H1 (cell line): ENCODE results near the gene TMEM51. TPM values are rescaled to one million over a fixed set of nuclear protein-coding genes. Genes with fewer than 3 reads are reported as not detected.

ENCODE experiments used
- CTCF ChIA-PET: fragments of 300-600 bp; sonication (Branson Sonifier 250); formaldehyde crosslinking; loops from one replicate; lab custom pipeline; 2021; ENCODE audit not compliant: partially characterized antibody; lab: Charles Lee
- POLR2A ChIA-PET: fragments of 300-600 bp; sonication (Branson Sonifier 250); formaldehyde crosslinking; loops from one replicate; lab custom pipeline; 2021; ENCODE audit warnings: inconsistent platforms; ENCODE audit not compliant: partially characterized antibody; lab: Charles Lee
- DNase-seq, 2 experiments: peaks; one replicate each; pipeline versions ENCODE4 v3.0.0 to v3.0.0-alpha.2; 2010 to 2022; ENCODE audit warnings: low spot score in 2 of 2, low read depth in 1 of 2, mixed read lengths in 1 of 2
- FAIRE-seq: peaks from 2 replicates; lab custom pipeline; 2011; peaks lifted over from hg19 to GRCh38; lab: Jason Lieb, UNC
- H2AFZ ChIP-seq: 2 replicates; pipeline ENCODE4 v1.8.1; 2012; ENCODE audit warnings: low read length, inconsistent platforms
- H2AK5ac ChIP-seq: 2 replicates; pipeline ENCODE4 v1.6.1; 2013; ENCODE audit warnings: low read depth, low read length
- H2BK120ac ChIP-seq: replicated peaks from 2 replicates; pipeline ENCODE3; 2013; ENCODE audit warnings: low read depth, low read length, inconsistent platforms
- H2BK12ac ChIP-seq: 2 replicates; pipeline ENCODE4 v1.6.1; 2013; ENCODE audit warnings: low read depth, low read length
- H2BK15ac ChIP-seq: 2 replicates; pipeline ENCODE4 v1.6.1; 2013; ENCODE audit warnings: low read length
- H2BK20ac ChIP-seq: 2 replicates; pipeline ENCODE4 v1.6.1; 2013; ENCODE audit warnings: low read length
- H2BK5ac ChIP-seq: 2 replicates; pipeline ENCODE4 v1.6.1; 2013; ENCODE audit warnings: low read depth, low read length
- H3K14ac ChIP-seq: 2 replicates; pipeline ENCODE4 v1.6.1; 2013; ENCODE audit warnings: inconsistent platforms; ENCODE audit not compliant: insufficient read length
- H3K18ac ChIP-seq: 2 replicates; pipeline ENCODE4 v1.6.1; 2013; ENCODE audit warnings: low read length; ENCODE audit errors: extremely low read depth
- H3K23ac ChIP-seq: 2 replicates; pipeline ENCODE4 v1.6.1; 2013; ENCODE audit warnings: inconsistent platforms; ENCODE audit not compliant: insufficient read length
- H3K23me2 ChIP-seq: 2 replicates; pipeline ENCODE4 v1.6.1; 2013; ENCODE audit warnings: low read depth, low read length
- H3K27ac ChIP-seq: 2 replicates; pipeline ENCODE4 v1.6.1; 2011; ENCODE audit warnings: low read depth, low read length, inconsistent platforms
- H3K27me3 ChIP-seq, 4 experiments: replicated peaks in 1 of 4; 1 replicate in 1 of 4; 2 replicates in 3 of 4; pipeline versions ENCODE4 v1.6.1 to v1.8.1; 2011 to 2013; ENCODE audit warnings: low read length in 3 of 4, mild to moderate bottlenecking in 3 of 4, inconsistent platforms in 2 of 4, mixed read lengths in 2 of 4, moderate library complexity in 1 of 4; ENCODE audit not compliant: control insufficient read depth in 3 of 4, insufficient read depth in 3 of 4; ENCODE audit errors: extremely low read depth in 1 of 4
- H3K36me3 ChIP-seq, 4 experiments: 2 replicates each; pipeline versions ENCODE4 v1.6.1 to v1.8.1; 2011 to 2013; ENCODE audit warnings: mild to moderate bottlenecking in 4 of 4, low read length in 3 of 4, moderate library complexity in 2 of 4, control low read depth in 1 of 4, inconsistent platforms in 1 of 4; ENCODE audit not compliant: insufficient read depth in 4 of 4, control insufficient read depth in 2 of 4
- H3K4ac ChIP-seq: replicated peaks from 2 replicates; pipeline ENCODE3; 2013; ENCODE audit warnings: low read length, low read depth, mixed read lengths, inconsistent platforms; ENCODE audit not compliant: insufficient read length
- H3K4me1 ChIP-seq, 4 experiments: replicated peaks in 1 of 4; 1 replicate in 1 of 4; 2 replicates in 3 of 4; pipeline versions ENCODE4 v1.6.1 to v1.8.1; 2011 to 2013; ENCODE audit warnings: low read length in 3 of 4, inconsistent platforms in 2 of 4, mixed read lengths in 1 of 4; ENCODE audit not compliant: insufficient read depth in 4 of 4, control insufficient read depth in 3 of 4
- H3K4me2 ChIP-seq, 2 experiments: 2 replicates each; pipeline versions ENCODE4 v1.6.1 to v1.8.1; 2011 to 2013; ENCODE audit warnings: low read depth in 2 of 2, low read length in 2 of 2, control low read depth in 1 of 2, inconsistent platforms in 1 of 2, mild to moderate bottlenecking in 1 of 2; ENCODE audit not compliant: insufficient read depth in 1 of 2
- H3K4me3 ChIP-seq, 4 experiments: fragments of 200-600, 300-600 bp in 1 of 4; sonication (generic), shearing (Covaris generic), sonication (Bioruptor Twin) in 1 of 4; 2 replicates each; pipeline versions ENCODE4 v1.5.1 to v1.8.1; 2011 to 2016; ENCODE audit warnings: low read length in 4 of 4, low read depth in 3 of 4, control low read depth in 2 of 4, inconsistent platforms in 2 of 4, mild to moderate bottlenecking in 2 of 4, mixed read lengths in 1 of 4, moderate library complexity in 1 of 4; ENCODE audit not compliant: insufficient read depth in 2 of 4; ENCODE audit errors: extremely low read depth in 1 of 4
- H3K56ac ChIP-seq: replicated peaks from 2 replicates; pipeline ENCODE3; 2013; ENCODE audit warnings: low read depth, mild to moderate bottlenecking, mixed read lengths, low read length, inconsistent platforms; ENCODE audit not compliant: insufficient read length
- H3K79me1 ChIP-seq: 2 replicates; pipeline ENCODE4 v1.6.1; 2013; ENCODE audit warnings: low read depth, low read length, control low read depth
- H3K79me2 ChIP-seq, 2 experiments: 2 replicates each; pipeline versions ENCODE4 v1.6.1 to v1.8.1; 2012 to 2013; ENCODE audit warnings: low read length in 2 of 2, mild to moderate bottlenecking in 2 of 2, inconsistent platforms in 1 of 2; ENCODE audit not compliant: insufficient read depth in 2 of 2, control insufficient read depth in 1 of 2
- H3K9ac ChIP-seq, 4 experiments: replicated peaks in 1 of 4; 1 replicate in 1 of 4; 2 replicates in 3 of 4; pipeline versions ENCODE4 v1.6.1 to v1.8.1; 2011 to 2013; ENCODE audit warnings: low read depth in 3 of 4, low read length in 3 of 4, control low read depth in 2 of 4, mild to moderate bottlenecking in 2 of 4, moderate library complexity in 2 of 4, inconsistent platforms in 1 of 4; ENCODE audit errors: extremely low read depth in 1 of 4
- H3K9me3 ChIP-seq, 2 experiments: 2 replicates each; pipeline versions ENCODE4 v1.6.1 to v1.8.1; 2012 to 2013; ENCODE audit warnings: mild to moderate bottlenecking in 2 of 2, moderate library complexity in 2 of 2, control low read depth in 1 of 2, inconsistent platforms in 1 of 2, low read depth in 1 of 2, low read length in 1 of 2, mixed read lengths in 1 of 2; ENCODE audit not compliant: insufficient read depth in 2 of 2
- H4K20me1 ChIP-seq, 2 experiments: replicated peaks in 1 of 2; 2 replicates each; pipeline versions ENCODE3 to v1.8.1; 2011 to 2013; ENCODE audit warnings: inconsistent platforms in 2 of 2, low read length in 2 of 2, mild to moderate bottlenecking in 1 of 2; ENCODE audit not compliant: insufficient read depth in 2 of 2, control insufficient read depth in 1 of 2
- H4K5ac ChIP-seq: 2 replicates; pipeline ENCODE4 v1.6.1; 2013; ENCODE audit warnings: low read length, low read depth, mixed read lengths, inconsistent platforms; ENCODE audit not compliant: insufficient read length
- H4K8ac ChIP-seq: 2 replicates; pipeline ENCODE4 v1.8.0; 2013; ENCODE audit warnings: mild to moderate bottlenecking, moderate library complexity, low read length, inconsistent platforms; ENCODE audit not compliant: insufficient read depth; ENCODE audit errors: extremely low read depth
- H4K91ac ChIP-seq: replicated peaks from 2 replicates; pipeline ENCODE3; 2013; ENCODE audit warnings: low read length, mixed read lengths, inconsistent platforms; ENCODE audit not compliant: insufficient read length
- CHD2 ChIP-seq: IDR thresholded peaks from 2 replicates; pipeline ENCODE4 v1.6.1; 2012; ENCODE audit warnings: low read length, improper control_type of control experiment
- SP2 ChIP-seq: IDR thresholded peaks from 2 replicates; pipeline ENCODE4 v1.6.1; 2012; ENCODE audit warnings: mild to moderate bottlenecking, low read length, inconsistent platforms
- polyA plus RNA-seq, 7 experiments: library from polyadenylated mRNA; depleted of rRNA in 3 of 7; stranded (reverse) in 5 of 7; unstranded in 2 of 7; fragments of >200 nt in 5 of 7; fragments of 200-250 nt in 2 of 7; gene quantifications; 1 replicate in 5 of 7; 2 replicates in 1 of 7; 4 replicates in 1 of 7; pipeline versions ENCODE4 v1.2.1 to v1.2.3, GENCODE V29; 2011 to 2013; ENCODE audit warnings: missing spikeins in 2 of 7, mixed read lengths in 2 of 7
- total RNA-seq: library from RNA; stranded (reverse); fragmentation: NEBNext Ultra II Directional; extraction: Animal tissue kit (Norgen Biotek cat#: 25700); gene quantifications from 2 replicates; pipeline ENCODE4 v1.2.1, GENCODE V29; 2021

The TMEM51 gene
- total and polyA plus RNA-seq, 2 of the 8 experiments (the other 6 are each of a cell fraction or from before 2014, with no cell fraction given), result 9.9 to 10.7 TPM

DNA sequence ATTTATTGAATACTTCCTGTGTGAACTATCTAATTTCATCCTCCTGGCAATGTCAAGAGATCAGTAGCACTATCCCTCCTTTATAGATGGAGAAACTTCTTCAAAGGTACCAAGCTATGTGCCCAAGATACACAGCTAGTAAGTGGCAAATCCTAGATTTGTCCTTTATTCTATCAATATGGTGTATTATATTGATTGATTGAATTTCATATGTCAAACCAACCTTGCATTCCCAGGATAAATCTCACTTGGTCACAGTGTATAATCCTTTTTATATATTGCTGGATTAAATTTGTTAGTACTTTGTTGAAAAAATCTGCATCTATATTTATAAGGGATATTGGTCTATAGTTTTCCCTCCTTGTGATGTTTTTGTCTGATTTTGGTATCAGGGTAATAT lies 48.8 kb upstream of the TMEM51 start:
- Histone ChIP-seq H3K9ac (no peak overlapping the region), H3K23me2 (peaks cover 4% of the 10 kb centered on the region; the same call in 1 of the 2 replicates), H3K27ac (no peak overlapping the region), H3K23ac (no peak overlapping the region), H2BK20ac (no peak overlapping the region), H3K36me3 (no peaks in the 10 kb centered on the region), H4K8ac (no peak overlapping the region), H3K9me3 (no peaks in the 10 kb centered on the region), H4K20me1 (peaks cover 0 to 2% of the 10 kb centered on the region in 2 experiments), H2BK120ac (no peak overlapping the region), H3K4ac (no peak overlapping the region), H2AK5ac (no peak overlapping the region), H3K4me3 (no peak overlapping the region), H3K18ac (no peak overlapping the region), H4K5ac (no peak overlapping the region), H3K14ac (no peak overlapping the region), H3K79me1 (no peaks in the 10 kb centered on the region), H2BK5ac (no peak overlapping the region), H2BK15ac (no peak overlapping the region), H3K4me2 (no peak overlapping the region), H2AFZ (no peak overlapping the region), H3K56ac (no peak overlapping the region), H3K27me3 (peaks cover 0 to 4% (median under 1%) of the 10 kb centered on the region in 4 experiments; a peak in 4 of 7 replicates), H3K79me2 (no peaks in the 10 kb centered on the region), H4K91ac (no peak overlapping the region), H3K4me1 (peaks cover 5 to 18% (median 7%) of the 10 kb centered on the region in 4 experiments; a peak in 6 of 7 replicates), H2BK12ac (no peak overlapping the region)
- ChIA-PET CTCF (interaction anchor here (1.2 to 2.8 kb wide), 6 partner anchors 11 to 530 kb away, joined by 3 to 9 read pairs (median 4); no protein-coding TSS in a partner anchor), POLR2A (no interaction called here)
- TF ChIP-seq SP2, result no peak
- no peak for TF ChIP-seq CHD2
- DNase-seq (no peak), FAIRE-seq (no peak)
